ENCODE data around the gene CCDC142.

CCDC142 gene

DNA sequence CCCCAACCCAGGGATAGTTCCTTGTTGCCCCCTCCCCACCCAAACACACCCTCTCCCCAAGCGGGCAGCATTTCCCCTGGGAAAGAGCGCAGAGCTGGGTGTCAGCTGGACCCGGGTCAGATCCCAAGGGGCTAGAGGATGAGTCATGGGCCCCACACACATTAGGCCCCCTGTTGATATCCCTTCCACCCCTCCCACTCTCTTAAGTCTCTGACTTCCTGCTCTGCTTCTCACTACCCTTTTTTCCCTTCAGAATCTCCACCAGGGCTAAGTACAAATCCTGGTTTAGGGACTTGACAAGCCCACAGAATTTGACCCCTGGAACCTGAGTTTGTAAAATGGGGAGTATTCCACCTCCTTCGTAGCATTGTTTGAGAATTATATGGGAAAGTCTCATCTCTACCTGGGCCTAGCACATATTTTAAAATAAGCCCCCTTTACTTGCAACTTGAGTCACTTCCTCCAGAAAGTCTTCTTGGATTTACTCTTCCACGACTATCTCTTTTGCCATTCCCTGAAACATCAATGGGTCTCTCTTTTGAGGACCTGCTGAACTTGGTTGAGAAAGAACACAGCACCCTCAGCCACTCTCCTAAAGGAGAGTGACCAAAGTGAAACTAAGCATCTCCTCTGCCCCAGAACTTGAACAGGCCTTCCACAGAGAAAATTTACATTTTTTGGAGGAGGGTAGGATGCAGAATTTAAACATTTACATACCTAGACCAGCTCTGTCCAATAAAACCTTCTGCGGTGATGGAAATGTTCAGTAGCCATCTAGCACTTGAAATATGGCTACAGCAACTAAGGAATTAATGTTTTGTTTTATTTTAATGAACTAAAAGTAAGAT lies 45.7 kb downstream of the CCDC142 start:
- TF ChIP-seq, protein P1, sequence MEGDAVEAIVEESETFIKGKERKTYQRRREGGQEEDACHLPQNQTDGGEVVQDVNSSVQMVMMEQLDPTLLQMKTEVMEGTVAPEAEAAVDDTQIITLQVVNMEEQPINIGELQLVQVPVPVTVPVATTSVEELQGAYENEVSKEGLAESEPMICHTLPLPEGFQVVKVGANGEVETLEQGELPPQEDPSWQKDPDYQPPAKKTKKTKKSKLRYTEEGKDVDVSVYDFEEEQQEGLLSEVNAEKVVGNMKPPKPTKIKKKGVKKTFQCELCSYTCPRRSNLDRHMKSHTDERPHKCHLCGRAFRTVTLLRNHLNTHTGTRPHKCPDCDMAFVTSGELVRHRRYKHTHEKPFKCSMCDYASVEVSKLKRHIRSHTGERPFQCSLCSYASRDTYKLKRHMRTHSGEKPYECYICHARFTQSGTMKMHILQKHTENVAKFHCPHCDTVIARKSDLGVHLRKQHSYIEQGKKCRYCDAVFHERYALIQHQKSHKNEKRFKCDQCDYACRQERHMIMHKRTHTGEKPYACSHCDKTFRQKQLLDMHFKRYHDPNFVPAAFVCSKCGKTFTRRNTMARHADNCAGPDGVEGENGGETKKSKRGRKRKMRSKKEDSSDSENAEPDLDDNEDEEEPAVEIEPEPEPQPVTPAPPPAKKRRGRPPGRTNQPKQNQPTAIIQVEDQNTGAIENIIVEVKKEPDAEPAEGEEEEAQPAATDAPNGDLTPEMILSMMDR (IDR thresholded peaks at IDR 0.05; ENCODE audit: insufficient read depth, low read depth, low read length, missing control alignments), result no peak
- no peak overlapping the region for H3K4me3 ChIP-seq (ENCODE audit: low read depth, low read length)
- DNase-seq (ENCODE audit: low read depth), result no peak

DNA sequence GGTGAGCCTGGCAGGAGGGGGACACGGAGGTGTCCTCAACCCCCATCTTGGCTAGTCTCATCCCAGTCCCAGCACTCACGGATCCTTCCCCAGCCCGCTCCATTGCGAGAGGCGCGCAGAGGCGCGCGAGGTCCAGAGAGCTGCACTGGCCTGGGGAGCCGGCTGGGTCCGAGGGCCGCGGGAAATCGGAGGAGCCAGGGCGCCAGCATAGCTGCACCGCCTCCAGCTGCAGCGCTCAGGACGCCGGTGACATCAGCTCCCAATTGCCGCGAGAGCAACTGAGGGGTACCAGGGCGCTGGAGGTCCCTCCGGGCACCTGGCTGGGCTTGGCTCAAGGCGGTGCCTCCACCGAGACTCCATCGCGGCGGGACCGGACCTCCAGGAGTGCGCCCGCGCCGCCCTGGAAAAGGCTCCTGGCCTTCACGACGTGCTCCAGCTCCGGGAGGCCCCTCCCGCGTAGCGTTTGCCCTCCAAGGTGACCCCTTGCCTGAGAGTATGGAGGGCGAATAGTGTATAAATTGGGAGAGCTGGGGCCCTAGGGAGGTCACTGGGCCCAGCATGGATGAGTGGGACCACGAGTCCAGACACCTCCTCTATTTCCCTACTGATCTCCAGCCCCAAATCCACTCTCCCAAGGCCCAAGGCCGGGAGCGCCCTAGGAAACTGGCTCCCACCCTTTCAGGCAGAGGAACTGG lies 46.5 kb downstream of the CCDC142 start:
- TF ChIP-seq, protein P1 (IDR thresholded peaks at IDR 0.05; ENCODE audit: insufficient read depth, low read depth, low read length, missing control alignments), result no peak
- H3K4me3 ChIP-seq (ENCODE audit: low read depth, low read length), result no peak overlapping the region
- DNase-seq (ENCODE audit: low read depth), result no peak

DNA sequence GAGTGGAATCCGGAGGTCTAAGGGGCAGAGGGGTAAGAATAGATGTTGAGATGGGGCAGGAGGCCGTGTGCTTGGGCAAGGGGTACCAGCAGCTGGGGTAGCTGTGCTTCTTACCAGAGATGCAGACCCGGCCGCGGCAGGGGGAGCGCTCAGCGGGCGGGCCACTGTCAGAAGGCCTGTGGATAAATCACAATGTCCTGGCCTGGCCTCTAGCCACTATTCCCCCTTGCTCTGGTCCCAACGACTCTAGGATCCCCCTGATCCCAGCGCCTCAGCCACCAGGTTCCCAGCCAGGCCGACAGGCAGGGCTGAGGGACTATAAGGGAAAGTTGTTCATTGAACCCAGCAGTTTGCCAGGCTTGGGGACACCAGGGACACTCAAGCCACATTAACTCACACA lies 52.3 kb downstream of the CCDC142 start:
- DNase-seq (ENCODE audit: low read depth), result no peak
- TF ChIP-seq, protein P1 (IDR thresholded peaks at IDR 0.05; ENCODE audit: insufficient read depth, low read depth, low read length, missing control alignments), result no peak

DNA sequence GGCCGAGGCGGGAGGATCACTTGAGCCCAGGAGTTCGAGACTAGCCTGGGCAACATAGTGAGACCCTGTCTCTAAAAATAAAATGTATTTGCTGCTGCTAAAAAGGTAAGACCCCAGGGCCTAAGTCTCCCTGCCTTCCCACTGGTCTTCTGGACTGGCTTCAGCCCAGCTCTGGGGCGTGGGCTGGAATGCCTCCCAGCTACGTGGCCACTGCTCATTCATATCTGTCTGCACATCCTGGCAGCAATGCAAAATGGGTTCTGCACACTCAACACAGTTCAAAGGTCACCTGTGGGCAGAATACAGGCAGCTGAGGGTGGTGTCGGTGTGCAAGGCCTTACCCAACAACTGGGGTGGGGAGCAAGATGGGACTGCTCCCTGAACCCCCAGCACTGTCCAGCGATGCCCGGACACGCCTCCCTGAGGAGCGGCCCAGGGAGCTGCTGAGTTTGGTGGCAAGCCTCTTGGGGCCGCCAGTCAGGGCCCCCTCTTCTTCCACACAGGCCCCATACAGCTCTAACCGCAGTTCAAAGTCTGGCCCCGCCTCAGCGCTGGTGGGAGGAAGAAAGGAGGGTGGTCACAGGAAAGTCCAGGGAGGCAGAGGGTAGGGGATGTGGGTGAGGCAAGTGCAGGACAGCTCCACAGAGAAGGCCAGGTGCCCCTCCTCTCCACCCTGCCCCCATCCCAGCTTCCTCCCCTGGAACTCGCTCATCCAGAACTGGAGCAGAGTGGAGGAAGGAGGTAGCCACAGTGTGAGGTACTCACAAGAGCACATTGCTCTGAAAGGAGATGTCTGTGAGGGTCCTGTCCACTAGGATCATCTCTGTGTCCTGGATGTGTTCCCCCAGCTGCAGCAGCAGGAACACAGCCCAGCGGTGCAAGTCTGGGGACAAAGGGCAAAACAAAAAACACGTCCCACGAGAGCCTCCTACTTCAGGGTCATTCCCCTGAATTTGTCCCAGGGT lies 53.0 kb downstream of the CCDC142 start:
- TF ChIP-seq, protein P1 (IDR thresholded peaks at IDR 0.05; ENCODE audit: insufficient read depth, low read depth, low read length, missing control alignments), result no peak
- DNase-seq (ENCODE audit: low read depth), result no peak
- H3K4me3 ChIP-seq (ENCODE audit: low read depth, low read length), result no peak overlapping the region

More for the DNA sequence above, 52.3 kb downstream of the CCDC142 start:
- no peak overlapping the region for H3K4me3 ChIP-seq (ENCODE audit: low read depth, low read length)

- DNase-seq (ENCODE audit: low read depth), result no peak
- H3K4me3 ChIP-seq (ENCODE audit: low read depth, low read length), result no peak overlapping the region
- TF ChIP-seq, protein P1 (IDR thresholded peaks at IDR 0.05; ENCODE audit: insufficient read depth, low read depth, low read length, missing control alignments), result no peak
Observed at GRCh38 chr2:74428675-74429074, 54.1 kb downstream of the CCDC142 start.

DNA sequence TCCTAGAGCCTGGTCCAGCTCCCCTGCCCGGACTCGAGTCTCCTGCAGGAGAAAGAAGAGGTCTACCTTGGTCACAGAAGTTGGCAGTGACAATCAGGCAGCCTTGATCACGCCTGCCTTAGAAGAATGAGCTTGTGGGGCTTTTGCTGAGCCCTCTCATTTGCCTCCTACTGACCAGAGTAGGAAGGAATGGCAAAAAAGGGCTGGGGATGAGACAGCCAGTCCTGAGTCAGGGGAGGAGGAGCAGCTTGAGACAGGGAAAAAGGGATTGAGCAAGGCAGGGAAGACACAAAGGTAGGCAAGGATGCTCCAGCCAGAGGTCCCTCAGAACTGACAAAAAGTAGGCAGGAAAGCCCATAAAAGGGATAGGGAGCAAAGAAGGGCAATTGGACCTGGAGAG lies 55.2 kb downstream of the CCDC142 start:
- no peak overlapping the region for H3K4me3 ChIP-seq (ENCODE audit: low read depth, low read length)
- no peak for DNase-seq (ENCODE audit: low read depth)
- TF ChIP-seq, protein P1 (IDR thresholded peaks at IDR 0.05; ENCODE audit: insufficient read depth, low read depth, low read length, missing control alignments), result no peak
